GM23338 (cell line): ENCODE measurements around the gene AFAP1L2.

Source experiments
- CREB1 ChIP-seq: fragments of 250-450 bp; sonication (Bioruptor Pico); IDR thresholded peaks from 2 replicates; pipeline ENCODE4 v1.5.0; 2020; ENCODE audit warnings: low read depth, mild to moderate bottlenecking, moderate library complexity
- CTCF ChIP-seq, 2 experiments: fragments of 200-600 bp in 1 of 2; sonication (generic) in 1 of 2; conservative IDR thresholded peaks; 2 replicates each; pipeline versions ENCODE4 v1.5.1 to v1.6.1; 2016 to 2017; ENCODE audit warnings: antibody characterized with exemption in 2 of 2, low read depth in 2 of 2, mild to moderate bottlenecking in 2 of 2, moderate library complexity in 1 of 2
- ETS1 ChIP-seq: IDR thresholded peaks from 2 replicates; pipeline ENCODE4 v1.6.1; 2016; ENCODE audit warnings: antibody characterized with exemption
- EZH2 ChIP-seq: fragments of 200-600 bp; sonication (generic); IDR thresholded peaks from one replicate; pipeline ENCODE4 v1.8.0; 2017; ENCODE audit warnings: antibody characterized with exemption, mild to moderate bottlenecking, low read depth; ENCODE audit not compliant: unreplicated experiment
- EZH2phosphoT487 ChIP-seq: fragments of 200-600 bp; sonication (generic); IDR thresholded peaks from one replicate; pipeline ENCODE4 v1.8.1; 2018; ENCODE audit warnings: antibody characterized with exemption; ENCODE audit not compliant: unreplicated experiment
- JUNB ChIP-seq: IDR thresholded peaks from one replicate; pipeline ENCODE4 v1.6.1; 2016; ENCODE audit warnings: antibody characterized with exemption; ENCODE audit not compliant: unreplicated experiment
- NANOG ChIP-seq: IDR thresholded peaks from 2 replicates; pipeline ENCODE4 v1.6.1; 2016; ENCODE audit warnings: antibody characterized with exemption, borderline replicate concordance
- POLR2AphosphoS5 ChIP-seq: IDR thresholded peaks from 2 replicates; pipeline ENCODE4 v1.6.1; 2016; ENCODE audit warnings: antibody characterized with exemption, low read depth
- REST ChIP-seq: IDR thresholded peaks from one replicate; pipeline ENCODE4 v1.6.1; 2018; ENCODE audit warnings: antibody characterized with exemption; ENCODE audit not compliant: unreplicated experiment
- STAT1 ChIP-seq: IDR thresholded peaks from one replicate; pipeline ENCODE4 v1.6.1; 2016; ENCODE audit warnings: antibody characterized with exemption; ENCODE audit not compliant: unreplicated experiment
- ZNF114 ChIP-seq: fragments of 250-450 bp; sonication (Bioruptor Pico); IDR thresholded peaks from 2 replicates; pipeline ENCODE4 v1.5.0; 2020; ENCODE audit warnings: mild to moderate bottlenecking, moderate library complexity
- ZNF331 ChIP-seq: fragments of 250-450 bp; sonication (Bioruptor Pico); IDR thresholded peaks from 2 replicates; pipeline ENCODE4 v1.5.0; 2020; ENCODE audit warnings: low read depth, mild to moderate bottlenecking, moderate library complexity

- TF ChIP-seq CTCF (conservative IDR thresholded peaks at IDR 0.05; ENCODE audit: low read depth in 2 of 2) (no peak), EZH2 (no peak), REST (no peak), EZH2phosphoT487 (no peak), POLR2AphosphoS5 (no peak), ZNF331 (no peak), JUNB (no peak), STAT1 (no peak), CREB1 (no peak), NANOG (no peak), ETS1 (no peak), ZNF114 (CRISPR knock-in tag) (no peak)
Observed at GRCh38 chr10:114284346-114285071, 119.8 kb downstream of the AFAP1L2 start.
